KMS-11 (cell line): ENCODE results near the gene NFATC1.

Source experiments
- H2AFZ ChIP-seq: fragments of 200-600 bp; sonication (generic); 2 replicates; pipeline ENCODE4 v1.6.1; 2016; ENCODE audit warnings: antibody characterized with exemption, mixed run types, low read depth
- H3K27ac ChIP-seq: fragments of 200-600 bp; sonication (generic); 2 replicates; pipeline ENCODE4 v1.6.1; 2016; ENCODE audit warnings: mild to moderate bottlenecking, mixed run types
- H3K27me3 ChIP-seq: fragments of 200-600 bp; sonication (generic); 2 replicates; pipeline ENCODE4 v1.6.1; 2017; ENCODE audit warnings: mild to moderate bottlenecking, low read depth, mixed run types, moderate library complexity; ENCODE audit not compliant: insufficient read depth
- H3K36me3 ChIP-seq: fragments of 200-600 bp; sonication (generic); 2 replicates; pipeline ENCODE4 v1.6.1; 2017; ENCODE audit warnings: mild to moderate bottlenecking, mixed run types; ENCODE audit not compliant: insufficient read depth
- H3K4me1 ChIP-seq: fragments of 200-600 bp; sonication (generic); 2 replicates; pipeline ENCODE4 v1.6.1; 2016; ENCODE audit warnings: mild to moderate bottlenecking, low read depth, mixed run types; ENCODE audit not compliant: poor library complexity, severe bottlenecking
- H3K4me2 ChIP-seq: fragments of 200-600 bp; sonication (generic); 2 replicates; pipeline ENCODE4 v1.7.0; 2016; ENCODE audit warnings: mild to moderate bottlenecking, mixed run types
- H3K4me3 ChIP-seq: fragments of 200-600 bp; sonication (generic); IDR thresholded peaks from 2 replicates; pipeline ENCODE4 v1.6.1; 2017; ENCODE audit warnings: low read depth, low read length, mixed read lengths; ENCODE audit not compliant: insufficient read depth
- H3K79me2 ChIP-seq: fragments of 200-600 bp; sonication (generic); 2 replicates; pipeline ENCODE4 v1.6.1; 2016; ENCODE audit warnings: low read depth, mixed run types; ENCODE audit not compliant: insufficient read depth
- H3K9ac ChIP-seq: fragments of 200-600 bp; sonication (generic); 2 replicates; pipeline ENCODE4 v1.6.1; 2016; ENCODE audit warnings: mild to moderate bottlenecking, mixed run types
- H4K20me1 ChIP-seq: fragments of 200-600 bp; sonication (generic); 2 replicates; pipeline ENCODE4 v1.6.1; 2016; ENCODE audit warnings: mild to moderate bottlenecking, mixed run types; ENCODE audit not compliant: insufficient read depth
- TF ChIP-seq, protein P1 (sequence below): fragments of 200-600 bp; sonication (generic); conservative IDR thresholded peaks from 2 replicates; pipeline ENCODE4 v1.6.1; 2017; ENCODE audit warnings: low read depth, mild to moderate bottlenecking, antibody characterized with exemption, low read length, moderate library complexity, mixed read lengths

Gene NFATC1

DNA sequence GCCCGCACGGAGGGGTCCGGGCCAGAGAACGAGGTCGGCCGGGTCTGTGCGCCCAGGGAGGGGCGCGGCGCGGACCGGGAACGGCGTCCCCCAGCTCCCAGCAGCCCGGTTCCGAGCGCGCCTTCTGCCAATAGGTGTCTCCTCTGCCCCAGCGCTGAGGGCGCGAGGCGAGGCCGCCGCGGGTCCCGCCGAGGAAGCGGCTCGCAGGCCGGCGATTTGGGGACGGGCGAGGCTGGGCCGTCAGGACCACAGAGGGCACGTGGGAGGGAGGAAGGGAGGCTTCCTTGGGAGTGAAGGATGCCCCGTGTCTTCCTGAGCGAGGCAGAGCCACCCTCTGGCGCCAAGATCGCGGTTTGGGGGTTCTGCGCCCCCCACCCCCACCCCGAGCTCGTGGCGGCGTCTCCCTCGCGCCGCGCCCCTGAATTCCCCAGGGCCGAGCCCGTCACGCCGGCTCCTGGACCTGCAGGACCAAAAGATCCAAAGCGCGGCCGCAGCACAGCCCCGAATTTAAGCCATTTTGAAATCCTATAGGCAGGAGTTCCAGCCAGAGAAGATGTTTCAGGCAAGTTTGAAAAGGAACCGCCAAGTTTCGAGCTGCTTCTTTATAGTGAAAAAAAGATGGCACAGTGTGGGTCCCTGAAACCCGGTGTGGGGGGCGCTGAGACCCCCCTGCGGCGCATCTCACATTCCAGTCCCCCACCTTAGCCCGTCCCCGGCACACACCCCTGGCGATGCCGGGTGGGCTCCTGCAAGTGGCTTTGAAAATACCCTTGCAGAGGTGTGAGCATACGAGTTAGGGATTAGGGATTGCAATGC is 909 bp downstream of the NFATC1 start:
- TF ChIP-seq, protein P1, sequence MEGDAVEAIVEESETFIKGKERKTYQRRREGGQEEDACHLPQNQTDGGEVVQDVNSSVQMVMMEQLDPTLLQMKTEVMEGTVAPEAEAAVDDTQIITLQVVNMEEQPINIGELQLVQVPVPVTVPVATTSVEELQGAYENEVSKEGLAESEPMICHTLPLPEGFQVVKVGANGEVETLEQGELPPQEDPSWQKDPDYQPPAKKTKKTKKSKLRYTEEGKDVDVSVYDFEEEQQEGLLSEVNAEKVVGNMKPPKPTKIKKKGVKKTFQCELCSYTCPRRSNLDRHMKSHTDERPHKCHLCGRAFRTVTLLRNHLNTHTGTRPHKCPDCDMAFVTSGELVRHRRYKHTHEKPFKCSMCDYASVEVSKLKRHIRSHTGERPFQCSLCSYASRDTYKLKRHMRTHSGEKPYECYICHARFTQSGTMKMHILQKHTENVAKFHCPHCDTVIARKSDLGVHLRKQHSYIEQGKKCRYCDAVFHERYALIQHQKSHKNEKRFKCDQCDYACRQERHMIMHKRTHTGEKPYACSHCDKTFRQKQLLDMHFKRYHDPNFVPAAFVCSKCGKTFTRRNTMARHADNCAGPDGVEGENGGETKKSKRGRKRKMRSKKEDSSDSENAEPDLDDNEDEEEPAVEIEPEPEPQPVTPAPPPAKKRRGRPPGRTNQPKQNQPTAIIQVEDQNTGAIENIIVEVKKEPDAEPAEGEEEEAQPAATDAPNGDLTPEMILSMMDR, result no peak
- peaks cover 21% of the 10 kb centered on the region; the same call in 1 of the 2 replicates for H3K27me3 ChIP-seq
- H2AFZ ChIP-seq, result 0 out of 2 replicates have a peak overlapping the region, but pooled peaks have one; percentile 66
- H3K27ac ChIP-seq, result no peak overlapping the region
- H3K4me2 ChIP-seq, result peak overlapping the region; percentile 60; the same call in 1 of the 2 replicates
- no peaks in the 10 kb centered on the region for H3K36me3 ChIP-seq
- no peak overlapping the region for H3K4me3 ChIP-seq
- H4K20me1 ChIP-seq, result no peaks in the 10 kb centered on the region
- peaks cover 24% of the 10 kb centered on the region for H3K4me1 ChIP-seq
- no peak overlapping the region for H3K9ac ChIP-seq
- H3K79me2 ChIP-seq, result no peaks in the 10 kb centered on the region

DNA sequence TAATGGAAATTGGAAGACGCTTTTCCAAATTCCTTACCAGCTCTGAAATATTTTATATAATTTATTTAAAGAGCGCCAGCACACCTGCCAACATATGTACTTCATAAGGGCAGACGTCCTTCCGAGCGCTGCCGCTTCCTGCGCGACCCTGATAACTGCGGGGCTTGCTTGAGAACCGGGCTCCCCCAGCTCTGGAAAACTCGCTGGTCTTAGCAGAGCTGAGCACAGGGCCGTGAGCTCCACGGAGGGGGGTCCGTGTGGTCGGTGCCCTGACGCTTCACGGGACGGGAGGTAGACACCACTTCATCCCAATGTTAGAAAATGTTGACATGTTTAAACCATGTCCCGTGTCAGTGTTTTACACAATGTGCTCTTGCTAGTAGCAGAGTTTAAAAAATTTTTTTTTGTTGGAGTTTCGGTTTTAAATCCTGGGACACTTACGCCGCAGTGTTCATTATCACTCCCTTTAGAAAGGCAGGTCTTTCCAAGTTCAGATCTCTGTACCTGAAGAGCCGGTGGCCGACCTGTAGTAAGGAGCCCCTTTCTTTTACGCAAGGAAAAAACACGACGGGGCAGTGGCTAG is 1.6 kb downstream of the NFATC1 start:
- TF ChIP-seq, protein P1, result no peak
- Histone ChIP-seq H3K4me1 (peaks cover 24% of the 10 kb centered on the region), H3K27ac (no peak overlapping the region), H3K27me3 (peaks cover 21% of the 10 kb centered on the region; the same call in 1 of the 2 replicates), H2AFZ (no peak overlapping the region), H4K20me1 (no peaks in the 10 kb centered on the region), H3K79me2 (no peaks in the 10 kb centered on the region), H3K9ac (no peak overlapping the region), H3K36me3 (no peaks in the 10 kb centered on the region), H3K4me3 (no peak overlapping the region), H3K4me2 (no peak overlapping the region)

DNA sequence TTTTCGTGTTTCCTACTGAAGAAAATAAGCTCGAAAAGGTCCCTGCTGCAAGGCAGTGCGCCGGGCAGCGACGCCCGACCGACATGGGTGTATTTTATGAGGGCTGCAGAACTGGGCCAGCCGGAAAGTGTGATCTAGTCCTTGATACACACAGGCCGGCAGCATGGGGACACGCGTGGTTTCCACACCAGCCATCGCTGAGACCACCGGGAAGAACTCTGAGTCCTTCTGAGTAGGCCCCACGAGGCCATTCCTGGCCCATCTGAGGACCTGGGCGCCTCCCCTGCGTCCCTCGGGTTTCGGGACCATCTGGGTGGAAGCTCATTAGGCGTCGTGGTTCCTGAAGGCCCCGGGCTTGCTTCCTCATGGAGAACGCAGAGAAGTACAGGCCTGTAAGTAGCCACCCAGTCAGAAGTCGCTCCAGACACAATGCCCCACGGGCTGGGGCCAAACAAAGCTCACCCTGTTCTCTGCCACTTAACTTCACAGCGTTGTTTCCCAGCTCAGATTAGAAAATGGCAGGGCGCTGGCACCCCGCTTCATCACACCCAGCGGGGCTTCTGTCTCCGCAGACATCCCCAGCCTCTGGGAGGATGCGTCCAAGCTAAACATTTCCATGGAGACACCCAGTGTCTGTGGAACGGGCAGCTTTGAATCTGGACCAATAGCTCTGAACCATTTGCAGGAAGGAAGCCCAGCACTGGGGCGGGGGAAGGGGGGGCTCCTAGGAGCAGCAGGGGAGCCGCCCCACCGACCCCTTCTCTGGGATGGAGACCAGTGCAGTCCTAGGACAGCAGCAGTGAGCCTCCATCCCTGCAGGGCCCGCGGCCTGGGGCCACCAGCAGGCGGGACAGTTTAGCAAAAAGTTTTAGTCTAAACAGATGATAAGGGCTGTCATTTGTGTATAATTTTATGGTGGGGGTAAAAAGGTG is 2.4 kb downstream of the NFATC1 start:
- Histone ChIP-seq H3K36me3 (no peaks in the 10 kb centered on the region), H3K9ac (no peak overlapping the region), H3K27me3 (peaks cover 14% of the 10 kb centered on the region; the same call in 1 of the 2 replicates), H3K4me3 (no peak overlapping the region), H3K27ac (no peak overlapping the region), H3K4me2 (no peak overlapping the region; the same call in 1 of the 2 replicates), H4K20me1 (no peaks in the 10 kb centered on the region), H3K79me2 (no peaks in the 10 kb centered on the region), H3K4me1 (peaks cover 17% of the 10 kb centered on the region), H2AFZ (no peak overlapping the region)
- TF ChIP-seq, protein P1, result no peak
